NK-92 treated with Interleukin-12 subunit alpha and Interleukin-12 subunit beta, amount 100 ng/mL, for 24 hours (cell line): ENCODE data around the gene PRKCA.
"Not testable (repeated sequence)": the region's sequence is repeated elsewhere in the genome, so short reads cannot be mapped to it uniquely, and the experiment has no call there.

Experiments used
- DNase-seq: peaks from one replicate; lab custom pipeline; 2025; lab: John Stamatoyannopoulos, UW

Gene PRKCA

GRCh38 chr17:66326476-66327047, 24.1 kb downstream of the PRKCA start:
- DNase-seq: no peak

GRCh38 chr17:66330646-66331037, 28.2 kb downstream of the PRKCA start:
- DNase-seq: no peak

- no peak for DNase-seq
Measured at GRCh38 chr17:66331038-66331816, 28.8 kb downstream of the PRKCA start.

GRCh38 chr17:66335797-66336196, 33.4 kb downstream of the PRKCA start:
- no peak for DNase-seq

GRCh38 chr17:66337268-66337667, 34.9 kb downstream of the PRKCA start:
- no peak for DNase-seq

- DNase-seq: no peak
Measured at GRCh38 chr17:66337866-66338485, 35.6 kb downstream of the PRKCA start.

GRCh38 chr17:66338937-66339336, 36.5 kb downstream of the PRKCA start:
- DNase-seq: no peak

- DNase-seq: no peak
Measured at GRCh38 chr17:66339561-66339960, 37.1 kb downstream of the PRKCA start.

- no peak for DNase-seq
Measured at GRCh38 chr17:66340720-66341119, 38.3 kb downstream of the PRKCA start.

GRCh38 chr17:66341462-66341861, 39.0 kb downstream of the PRKCA start:
- DNase-seq: no peak

GRCh38 chr17:66342263-66342662, 39.9 kb downstream of the PRKCA start:
- DNase-seq: not testable (repeated sequence)

GRCh38 chr17:66343531-66344078, 41.2 kb downstream of the PRKCA start:
- no peak for DNase-seq

- no peak for DNase-seq
Measured at GRCh38 chr17:66344473-66344872, 42.1 kb downstream of the PRKCA start.

- no peak for DNase-seq
Measured at GRCh38 chr17:66345264-66345663, 42.9 kb downstream of the PRKCA start.

- DNase-seq: not testable (repeated sequence)
Measured at GRCh38 chr17:66345949-66346638, 43.7 kb downstream of the PRKCA start.

GRCh38 chr17:66347661-66348514, 45.5 kb downstream of the PRKCA start:
- DNase-seq: no peak

GRCh38 chr17:66348584-66349165, 46.3 kb downstream of the PRKCA start:
- no peak for DNase-seq

- DNase-seq: no peak
Measured at GRCh38 chr17:66349521-66350254, 47.3 kb downstream of the PRKCA start.

- DNase-seq: not testable (repeated sequence)
Measured at GRCh38 chr17:66350576-66350975, 48.2 kb downstream of the PRKCA start.

GRCh38 chr17:66351033-66351432, 48.6 kb downstream of the PRKCA start:
- DNase-seq: no peak
